Pancreas (tissue), 10 donors: Measurements from ENCODE around the gene ST8SIA5. TPM values are rescaled to one million over a fixed set of nuclear protein-coding genes. Genes with fewer than 3 reads are reported as not detected.

Experiments
- ATAC-seq, 4 donors: fragments of 200-7000 bp; cut with Tn5 transposase; one replicate each; pipeline versions ENCODE4 v1.8.0 to v1.9.1; 2020; ENCODE audit warnings: mild to moderate bottlenecking in 4 of 4, moderate library complexity in 4 of 4
- DNase-seq, 6 donors: peaks; one replicate each; pipeline ENCODE4 v3.0.0-alpha.2; 2020
- FAIRE-seq: peaks from 2 replicates; lab custom pipeline; 2012; peaks lifted over from hg19 to GRCh38; lab: Jason Lieb, UNC
- H3K27ac ChIP-seq, 4 donors: fragments of 200-600 bp; sonication (generic); 1 replicate in 3 of 4; 2 replicates in 1 of 4; pipeline versions ENCODE4 v1.5.0 to v1.8.0; 2020
- H3K27me3 ChIP-seq, 4 donors: fragments of 200-600 bp; one replicate each; pipeline ENCODE4 v1.8.0; 2021
- H3K36me3 ChIP-seq, 3 donors: fragments of 200-600 bp; sonication (generic) in 1 of 3; one replicate each; pipeline versions ENCODE4 v1.5.0 to v1.8.0; 2020 to 2021
- H3K4me1 ChIP-seq, 3 donors: fragments of 200-600 bp; one replicate each; pipeline ENCODE4 v1.8.0; 2021
- H3K4me3 ChIP-seq, 4 donors: fragments of 200-600 bp; sonication (generic) in 2 of 4; one replicate each; pipeline versions ENCODE4 v1.5.0 to v1.8.0; 2020 to 2021
- H3K9me3 ChIP-seq, 4 donors: fragments of 200-600 bp; one replicate each; pipeline ENCODE4 v1.8.0; 2021
- CTCF ChIP-seq, 4 donors: fragments of 200-600 bp; sonication (generic) in 3 of 4; IDR thresholded peaks; one replicate each; pipeline versions ENCODE4 v1.5.0 to v1.8.0; 2021; ENCODE audit warnings: antibody characterized with exemption in 4 of 4
- WGBS, 2 donors: extraction: QIAGEN DNeasy Blood & Tissue Kit; methylation state at CpG; one replicate each; pipeline ENCODE4 v1.1.7; 2013; 5-methylcytosine and 5-hydroxymethylcytosine counted together
- intact Hi-C, 3 donors: fragments of 100-400 bp; cut with DNase I; formaldehyde crosslinking; loops; one replicate each; pipeline versions ENCODE4 v1.11.1 to v1.14.2; 2022
- polyA plus RNA-seq, 2 donors: library from polyadenylated mRNA; stranded (reverse); fragments of 200-250 nt; gene quantifications; one replicate each; pipeline ENCODE4 v1.2.3, GENCODE V29; 2013
- total RNA-seq, 6 donors: library from RNA; stranded (reverse); fragmentation: NEBNext Ultra II Directional in 4 of 6; extraction: Animal tissue kit (Norgen Biotek cat#: 25700) in 4 of 6; gene quantifications; one replicate each; pipeline versions ENCODE4 v1.2.1 to v1.2.4, GENCODE V29; 2021 to 2023
- donor health status: healthy with polysubstance abuse.
- donor health status: DM: no; HTN: no; CAD: no; lungs with moderate emphysema.
- donor health status: DM: no; HTN: no; CAD: no.
- donor health status: control.
- donor health status: control.
- donor health status: Bipolar disorder and iron deficiency.
- donor health status: DM: yes; HTN: yes; CAD: no.
- donor health status: DM: no; HTN: no; CAD: no.
- donor health status: DM: no; HTN: no; CAD: no.
- donor health status: DM: yes; HTN: yes; CAD: no.

The ST8SIA5 gene
- total and polyA plus RNA-seq, 8 donors, result 0.06 to 1.1 (median 0.24) TPM

- no peak for TF ChIP-seq CTCF (IDR thresholded peaks at IDR 0.05)
- Histone ChIP-seq H3K4me1 (no peaks in the 10 kb centered on the region), H3K27ac (no peak overlapping the region), H3K36me3 (no peaks in the 10 kb centered on the region), H3K4me3 (no peak overlapping the region), H3K27me3 (no peaks in the 10 kb centered on the region), H3K9me3 (no peaks in the 10 kb centered on the region)
- FAIRE-seq (no peak), ATAC-seq (peak in 2 of 4 donors; percentile 23 to 30), DNase-seq (no peak)
- intact Hi-C loops, result no loop called here
- 48 to 62% methylated on average over 9 of the region's 9 CpGs for WGBS, 2 donors
Observed at GRCh38 chr18:46660957-46661749, 95.7 kb downstream of the ST8SIA5 start.

GRCh38 chr18:46659484-46659883, 97.4 kb downstream of the ST8SIA5 start:
- Histone ChIP-seq H3K36me3 (no peaks in the 10 kb centered on the region), H3K27me3 (no peaks in the 10 kb centered on the region), H3K4me3 (no peak overlapping the region), H3K4me1 (no peaks in the 10 kb centered on the region), H3K9me3 (no peaks in the 10 kb centered on the region), H3K27ac (no peak overlapping the region)
- DNase-seq, result no peak
- no peak for ATAC-seq
- 68 to 77% methylated on average over 3 of the region's 3 CpGs for WGBS, 2 donors
- no peak for TF ChIP-seq CTCF (IDR thresholded peaks at IDR 0.05)
- FAIRE-seq, result no peak
- intact Hi-C loops, result loop anchor here in 2 of 3 donors (10.0 kb wide), 2 partner anchors 375 to 505 kb away; no protein-coding TSS in a partner anchor

GRCh38 chr18:46657115-46657955, 99.5 kb downstream of the ST8SIA5 start, which contains the start of gene LOXHD1:
TSS of gene LOXHD1 (minus strand) at chr18:46657220. CDS start at chr18:46657033, 187 bp downstream.
- H3K9me3 ChIP-seq, result no peaks in the 10 kb centered on the region
- intact Hi-C loops, result loop anchor here in 2 of 3 donors (10.0 kb wide), 2 partner anchors 373 to 503 kb away; no protein-coding TSS in a partner anchor
- peak in 1 of 6 donors; percentile 39 for DNase-seq
- H3K27me3 ChIP-seq, result no peaks in the 10 kb centered on the region
- no peak within 1 kb of the TSS for H3K27ac ChIP-seq
- 57 to 63% methylated on average over 25 of the region's 25 CpGs for WGBS, 2 donors
- H3K4me1 ChIP-seq, result no peaks in the 10 kb centered on the region
- no peak for ATAC-seq
- H3K4me3 ChIP-seq, result no peak within 1 kb of the TSS
- no peak for FAIRE-seq
- H3K36me3 ChIP-seq, result no peaks in the 10 kb centered on the region
- TF ChIP-seq CTCF (IDR thresholded peaks at IDR 0.05), result no peak

GRCh38 chr18:46656326-46657114, 100.3 kb downstream of the ST8SIA5 start:
- no peak overlapping the region for H3K27ac ChIP-seq
- ATAC-seq (no peak), FAIRE-seq (no peak), DNase-seq (peak in 1 of 6 donors; percentile 50)
- intact Hi-C loops, result loop anchor here in 2 of 3 donors (10.0 kb wide), 2 partner anchors 372 to 502 kb away; no protein-coding TSS in a partner anchor
- 56 to 65% methylated on average over 26 to 27 of the region's 27 CpGs for WGBS, 2 donors
- H3K4me3 ChIP-seq, result no peak overlapping the region
- TF ChIP-seq CTCF (IDR thresholded peaks at IDR 0.05), result no peak
- H3K9me3 ChIP-seq, result no peaks in the 10 kb centered on the region
- H3K27me3 ChIP-seq, result no peaks in the 10 kb centered on the region
- no peaks in the 10 kb centered on the region for H3K36me3 ChIP-seq
- H3K4me1 ChIP-seq, result no peaks in the 10 kb centered on the region
